NCI-H1092 treated with DMSO at 0.1 percent for 48 hours (cell line): ENCODE measurements around the gene NELL1.
"Not testable (repeated sequence)": the region's sequence is repeated elsewhere in the genome, so short reads cannot be mapped to it uniquely, and the experiment has no call there.

Source experiments
- DNase-seq: peaks from one replicate; lab custom pipeline; 2025; lab: John Stamatoyannopoulos, UW

The NELL1 gene

DNA sequence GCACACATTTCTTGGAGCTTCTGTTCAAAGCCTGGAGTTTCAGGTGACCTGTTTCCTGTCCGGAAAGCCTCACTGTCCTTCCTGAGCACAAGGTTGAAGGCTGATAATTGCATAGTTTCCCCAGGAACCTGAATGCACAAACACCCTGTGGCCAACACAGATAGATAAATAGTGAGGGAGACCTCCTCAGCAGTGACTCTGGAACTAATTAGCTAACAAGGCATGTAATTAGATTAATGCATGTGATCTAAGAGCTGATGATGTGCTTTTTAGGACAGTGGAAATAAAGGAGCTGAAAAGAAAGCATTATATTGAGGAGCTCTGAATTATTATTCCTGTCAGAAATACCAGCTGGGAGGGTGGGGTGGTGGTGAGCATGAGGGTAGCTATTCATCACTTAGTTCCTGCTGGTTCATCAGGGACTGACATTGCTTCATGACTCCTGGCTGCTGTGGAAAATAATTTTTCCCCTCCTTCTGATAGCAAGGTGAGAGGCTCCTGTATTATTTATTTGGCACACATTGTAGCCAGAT lies 101.1 kb downstream of the NELL1 start:
- DNase-seq, result no peak

DNA sequence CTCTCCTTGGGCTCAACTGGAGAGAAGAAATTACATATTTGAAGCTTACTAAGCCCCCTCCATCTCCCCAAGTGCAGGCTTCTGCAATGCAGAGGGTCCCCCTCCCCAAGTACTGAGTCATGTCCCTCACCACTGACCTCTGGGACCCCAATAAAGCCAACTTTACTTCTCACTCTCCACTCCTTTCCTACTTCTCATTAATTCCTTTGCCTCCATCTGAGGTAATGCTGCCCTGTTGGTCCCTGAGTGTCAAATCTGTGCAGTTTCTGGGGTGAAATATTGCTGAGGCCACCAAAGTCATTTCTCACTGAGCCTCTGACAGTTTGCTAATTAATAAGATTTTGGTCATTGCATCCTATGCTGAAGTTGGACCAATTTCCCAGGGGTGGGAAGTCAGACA lies 101.6 kb downstream of the NELL1 start:
- no peak for DNase-seq

DNA sequence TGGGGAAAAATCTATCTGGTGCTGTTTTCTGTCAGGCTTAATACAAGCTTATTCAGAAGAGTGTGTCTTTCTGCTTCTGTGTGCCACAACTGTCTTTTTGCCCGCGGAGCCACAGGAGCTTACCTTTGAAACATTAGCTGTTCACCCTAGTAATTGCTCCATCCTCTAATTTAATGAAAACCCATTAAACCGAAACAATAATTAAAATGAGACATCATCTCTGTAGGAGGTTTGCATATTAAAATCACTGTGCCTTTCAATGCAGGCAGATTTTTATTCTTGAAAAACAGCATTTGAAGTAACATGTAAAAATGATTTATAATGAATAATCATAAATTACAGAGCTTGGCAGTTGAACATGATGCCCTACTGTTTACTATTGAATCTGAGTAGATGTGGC lies 102.3 kb downstream of the NELL1 start:
- no peak for DNase-seq

DNA sequence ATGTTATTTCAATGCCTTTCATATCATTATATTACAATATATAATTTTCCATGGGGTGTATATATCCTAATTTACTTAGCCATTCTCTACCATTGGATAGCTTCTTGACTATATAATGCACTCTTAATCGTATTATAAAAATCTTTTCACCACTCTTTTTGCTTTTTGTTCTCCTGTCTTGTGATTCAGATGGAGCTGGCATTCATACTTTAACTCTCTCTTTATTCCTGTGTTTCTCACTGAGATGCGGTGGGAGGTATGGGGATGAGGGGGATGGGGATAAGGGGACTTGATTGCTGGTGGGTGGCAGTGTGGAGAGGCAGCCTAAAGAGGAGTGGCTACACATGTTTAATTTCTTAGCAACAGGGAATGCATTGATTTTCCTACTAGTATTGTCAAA lies 105.9 kb downstream of the NELL1 start:
- DNase-seq, result no peak

DNA sequence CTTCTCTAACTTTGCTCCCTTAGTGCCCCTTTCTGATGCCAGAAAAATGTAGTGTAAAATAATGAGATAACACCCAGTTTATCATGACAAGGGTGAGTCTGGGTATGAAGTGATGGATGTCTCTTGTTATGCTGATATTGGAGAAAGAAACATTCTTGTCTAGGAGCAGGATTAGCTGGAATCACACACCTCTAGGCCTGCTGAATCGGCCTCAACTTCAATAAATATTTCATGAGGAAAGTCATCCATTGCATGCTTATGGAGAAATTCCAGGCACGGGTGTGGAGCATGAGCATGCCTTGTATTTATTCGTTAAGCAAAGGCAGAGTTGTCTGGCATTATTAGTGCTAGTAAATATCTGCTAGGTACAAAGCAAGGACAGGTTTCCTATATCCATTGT lies 113.4 kb downstream of the NELL1 start:
- DNase-seq, result no peak

DNA sequence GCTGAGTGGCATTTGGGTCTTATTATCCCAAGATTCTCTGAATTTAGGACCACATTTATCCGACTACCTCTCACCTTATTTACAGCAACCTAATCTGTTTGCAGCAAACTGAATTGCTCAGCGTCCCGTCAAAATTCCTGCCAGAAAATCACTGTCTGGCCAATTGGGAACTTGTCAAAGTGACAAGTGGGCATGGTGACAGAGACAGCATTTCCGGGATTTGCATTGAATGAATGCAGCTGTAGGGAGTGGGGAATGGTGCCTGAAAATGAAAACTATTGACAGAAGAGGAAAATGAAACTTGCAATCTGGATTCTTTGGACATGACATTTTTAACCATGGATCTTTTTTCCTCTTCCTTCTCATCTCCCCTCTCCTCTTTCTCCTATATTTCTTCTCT lies 113.8 kb downstream of the NELL1 start:
- no peak for DNase-seq

DNA sequence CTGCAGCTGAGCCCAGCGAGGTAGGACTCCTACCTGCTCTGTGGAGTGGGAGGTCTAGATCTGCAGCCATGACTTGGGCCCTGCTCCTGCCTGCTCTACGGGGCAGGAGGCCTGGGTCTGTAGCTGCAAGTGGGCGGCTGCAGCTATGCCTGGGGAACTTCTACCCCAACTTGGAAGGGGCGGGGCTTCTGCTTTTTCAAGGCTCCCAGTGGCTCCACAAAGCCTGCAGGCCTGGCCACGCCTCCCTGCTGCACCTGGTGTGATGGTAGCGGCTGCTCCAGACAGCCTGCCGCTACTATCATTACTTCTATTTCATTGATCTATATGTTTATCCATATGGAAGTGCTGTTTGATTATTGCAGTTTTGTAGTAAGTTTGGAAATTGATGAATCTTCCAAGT lies 121.2 kb downstream of the NELL1 start:
- DNase-seq, result no peak

DNA sequence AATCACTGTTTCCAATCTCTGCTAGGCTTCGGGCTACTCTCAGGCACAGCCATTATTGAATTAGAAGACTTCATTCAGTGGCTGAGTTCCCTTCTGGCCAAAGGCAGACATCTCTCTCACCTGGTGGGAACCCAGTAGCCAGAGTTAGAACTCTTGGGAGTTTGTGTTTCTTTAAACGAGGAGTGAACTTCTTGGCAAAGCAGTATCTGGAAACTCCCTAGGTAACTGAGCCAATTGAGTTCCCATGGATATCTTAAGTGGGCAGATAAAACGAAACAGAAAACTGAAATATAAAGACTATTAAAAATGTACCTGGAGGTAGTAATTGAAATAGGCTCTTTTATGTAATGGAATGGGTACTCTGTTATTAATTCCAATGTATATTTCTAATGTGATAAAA lies 125.6 kb downstream of the NELL1 start:
- DNase-seq, result no peak

DNA sequence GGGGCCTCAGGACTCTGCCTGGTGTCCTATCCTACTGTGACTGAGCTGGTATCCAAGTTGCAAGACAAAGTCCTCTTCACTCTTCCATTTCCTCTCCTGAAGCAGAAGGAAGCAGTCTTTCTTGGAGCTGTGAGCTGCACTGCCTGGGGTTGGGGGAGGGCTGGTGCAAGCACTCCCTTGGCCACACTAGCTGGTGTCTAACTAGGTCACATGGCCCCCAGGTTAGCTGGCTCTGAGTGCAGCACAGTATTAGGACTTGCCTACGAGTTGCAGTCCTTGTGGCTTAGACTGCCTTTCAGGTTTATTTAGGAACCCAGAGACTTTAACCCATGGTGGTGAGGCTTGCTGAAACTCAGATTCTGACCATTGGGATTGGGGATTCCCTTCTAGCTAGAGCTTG lies 138.9 kb downstream of the NELL1 start:
- no peak for DNase-seq

DNA sequence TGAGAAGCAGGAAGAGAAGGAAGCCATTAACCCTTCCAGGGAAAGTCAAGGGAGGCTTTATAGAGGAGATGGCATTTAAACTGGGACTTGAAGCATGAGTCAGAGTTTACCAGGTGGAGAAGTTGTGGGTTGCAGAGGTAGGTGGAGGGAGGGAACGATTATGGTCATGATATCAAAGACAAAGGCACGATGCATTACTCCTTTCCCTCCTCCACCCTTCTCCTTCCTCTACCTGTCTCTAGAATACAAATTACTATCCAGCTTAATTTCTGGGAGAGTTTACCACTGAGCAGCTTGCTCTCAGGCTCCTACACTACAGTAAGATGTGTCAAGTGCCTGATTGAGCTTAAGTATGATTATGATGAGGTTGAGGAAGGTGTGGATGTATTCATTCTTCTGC lies 151.7 kb downstream of the NELL1 start:
- DNase-seq, result no peak

DNA sequence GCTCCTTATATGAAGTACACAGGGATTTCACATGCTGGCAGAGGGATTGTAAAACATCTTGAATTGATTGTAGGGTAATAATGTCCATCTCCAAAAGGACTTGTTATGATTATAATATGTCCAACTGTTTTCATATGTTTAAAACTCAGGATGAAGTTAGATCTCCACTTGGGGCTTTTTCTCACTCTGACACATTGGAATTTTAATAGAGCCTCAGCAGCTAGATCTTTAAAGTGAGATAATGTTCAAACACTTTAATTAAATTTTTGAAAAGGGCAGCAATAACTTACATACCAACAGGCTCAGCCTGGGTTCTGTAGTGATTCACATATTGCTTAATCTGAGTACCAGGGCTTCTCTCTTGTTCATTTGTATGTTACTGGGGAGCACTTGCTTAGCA lies 152.1 kb downstream of the NELL1 start:
- DNase-seq, result no peak

DNA sequence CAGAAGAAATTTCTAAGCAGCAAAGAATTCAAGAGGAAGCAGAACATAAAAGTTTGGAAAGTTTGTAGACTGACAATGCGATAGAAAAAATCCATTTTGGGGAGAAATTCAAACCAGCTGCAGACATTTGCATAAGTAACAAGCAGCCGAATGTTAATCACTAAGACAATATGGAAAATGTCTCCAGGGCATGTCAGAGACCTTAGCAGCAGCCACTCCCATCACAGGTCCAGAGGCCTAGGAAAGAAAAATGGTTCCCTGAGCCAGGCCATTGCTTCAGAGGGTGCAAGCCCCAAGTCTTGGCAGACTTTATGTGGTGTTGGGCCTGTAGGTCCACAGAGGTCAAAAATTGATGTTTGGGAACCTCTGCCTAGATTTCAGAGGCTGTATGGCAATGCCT lies 155.4 kb downstream of the NELL1 start:
- no peak for DNase-seq

DNA sequence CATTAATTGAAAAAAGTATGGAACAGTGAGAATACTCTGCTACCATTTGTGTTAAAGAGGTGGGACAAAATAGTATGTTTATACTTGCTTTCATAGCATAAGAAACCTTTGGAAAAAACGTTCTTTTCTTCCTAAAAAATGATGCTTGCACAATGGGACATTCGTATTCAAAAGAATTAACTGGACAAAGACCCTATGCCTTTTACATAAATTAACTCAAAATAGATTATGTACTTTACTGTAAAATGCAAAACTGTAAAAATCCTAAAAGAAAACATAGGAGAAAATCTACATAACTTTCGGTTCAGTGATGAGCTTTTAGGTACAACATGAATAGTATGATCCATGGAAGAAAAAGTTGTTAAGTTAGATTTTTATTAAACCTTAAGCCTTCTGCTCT lies 166.2 kb downstream of the NELL1 start:
- no peak for DNase-seq

DNA sequence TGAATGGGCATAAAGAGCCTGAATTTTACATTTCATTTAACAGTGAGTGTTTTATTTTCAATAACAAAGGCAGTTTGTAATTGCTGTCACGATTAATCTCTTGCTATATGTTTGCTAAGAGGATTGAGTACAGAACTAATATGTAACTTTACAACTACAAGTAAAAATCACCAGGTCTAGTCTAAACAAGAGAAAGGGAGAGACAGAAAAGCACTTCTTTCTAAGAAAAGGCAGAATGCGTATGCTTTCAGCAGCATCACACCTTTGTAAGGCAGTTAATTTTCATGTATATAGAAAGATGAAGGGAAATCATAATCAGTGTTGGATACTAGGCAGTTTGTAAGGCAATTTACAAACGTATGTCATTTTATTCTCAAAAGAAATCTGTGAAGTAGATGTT lies 169.8 kb downstream of the NELL1 start:
- DNase-seq, result peak; percentile 27

DNA sequence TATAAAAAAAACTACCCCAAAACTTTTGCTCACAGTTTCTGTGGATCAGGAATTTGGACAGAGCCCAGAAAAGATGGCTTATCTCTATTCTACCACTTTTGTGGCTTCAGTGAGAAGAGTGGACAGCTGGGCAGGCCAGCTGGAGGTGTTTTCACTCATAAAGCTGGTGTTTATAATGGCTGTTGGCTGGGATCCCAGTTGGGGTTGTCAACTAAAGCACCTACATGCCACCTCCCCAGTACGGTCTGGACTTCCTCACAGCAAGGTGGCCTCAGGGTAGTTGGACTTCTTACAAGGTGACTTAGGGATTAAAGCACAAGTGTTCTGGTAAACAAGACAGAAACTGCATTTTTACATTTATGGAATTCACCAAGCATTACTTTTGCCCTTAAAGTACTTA lies 171.0 kb downstream of the NELL1 start:
- peak; percentile 84 for DNase-seq

DNA sequence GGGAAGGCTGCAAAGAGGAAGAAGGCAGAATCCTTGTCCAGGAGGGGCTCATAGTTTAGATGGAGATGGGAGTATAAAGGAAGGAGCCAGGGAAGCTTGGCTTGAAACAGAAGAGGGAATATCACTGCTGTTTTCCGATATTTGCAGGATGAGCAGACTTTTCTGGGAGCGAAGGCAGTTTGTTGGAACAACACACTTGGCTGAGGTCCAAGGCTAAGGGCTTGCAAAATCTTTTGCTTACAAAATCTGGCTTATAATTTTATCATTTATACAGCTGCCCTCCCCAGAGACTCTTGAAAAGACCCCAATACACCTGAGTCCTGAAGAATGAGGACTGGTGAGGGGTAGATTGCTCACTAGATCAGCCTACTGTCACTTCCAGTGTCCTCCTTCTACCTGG lies 174.8 kb downstream of the NELL1 start:
- DNase-seq, result no peak

DNA sequence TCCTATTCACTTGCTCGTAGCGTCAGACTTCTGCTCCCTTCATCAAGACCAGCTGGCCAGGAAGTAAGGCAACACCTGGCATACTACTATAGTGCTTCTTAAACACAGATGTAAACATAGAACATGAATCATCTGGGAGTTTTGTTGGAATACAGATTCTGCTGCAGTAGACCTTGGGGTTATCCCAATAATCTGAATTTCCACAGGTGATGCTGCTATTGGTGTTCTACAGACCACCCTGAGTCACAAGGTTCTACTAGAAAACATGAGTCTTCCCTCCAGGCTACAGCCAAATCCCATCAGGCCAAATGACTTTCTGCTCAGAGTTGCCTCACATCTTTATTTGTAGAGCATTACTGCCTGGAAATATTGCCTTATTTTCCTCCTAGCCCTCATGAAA lies 175.2 kb downstream of the NELL1 start:
- peak; percentile 67 for DNase-seq

DNA sequence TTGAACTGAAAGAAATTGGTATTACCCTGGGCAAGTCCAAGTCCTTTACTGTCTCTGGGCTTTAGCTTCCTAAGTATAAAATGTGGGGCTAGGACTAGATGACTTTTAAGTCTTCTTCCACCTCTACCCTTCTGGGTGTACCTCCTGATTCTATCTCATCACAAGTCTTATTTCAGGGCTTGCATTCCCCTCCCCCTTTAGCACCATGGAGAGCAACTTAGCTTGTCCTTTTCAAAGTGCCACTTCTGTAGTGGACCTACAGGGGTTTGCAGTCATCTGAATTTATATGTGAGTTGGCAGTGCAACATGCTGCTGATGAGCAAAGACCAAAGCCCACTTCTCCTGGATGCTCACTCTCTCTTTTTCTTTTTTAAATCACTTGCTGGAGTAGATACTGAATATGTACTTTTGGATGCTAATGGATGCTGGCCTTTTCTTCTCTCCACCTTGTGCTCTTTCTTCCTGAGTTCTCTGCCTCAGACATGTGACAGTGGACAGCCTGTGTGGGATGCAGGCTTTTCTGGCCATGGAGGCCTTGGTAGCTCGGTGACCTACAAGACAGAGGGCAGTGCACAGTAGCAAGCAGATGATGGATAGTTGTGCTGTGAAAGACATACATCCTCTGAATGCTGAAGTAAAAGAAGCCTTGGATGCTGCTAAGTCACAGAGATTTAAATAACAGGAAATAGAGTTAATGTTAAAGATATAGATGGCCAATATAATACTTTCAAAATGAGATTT lies 185.0 kb downstream of the NELL1 start:
- no peak for DNase-seq

DNA sequence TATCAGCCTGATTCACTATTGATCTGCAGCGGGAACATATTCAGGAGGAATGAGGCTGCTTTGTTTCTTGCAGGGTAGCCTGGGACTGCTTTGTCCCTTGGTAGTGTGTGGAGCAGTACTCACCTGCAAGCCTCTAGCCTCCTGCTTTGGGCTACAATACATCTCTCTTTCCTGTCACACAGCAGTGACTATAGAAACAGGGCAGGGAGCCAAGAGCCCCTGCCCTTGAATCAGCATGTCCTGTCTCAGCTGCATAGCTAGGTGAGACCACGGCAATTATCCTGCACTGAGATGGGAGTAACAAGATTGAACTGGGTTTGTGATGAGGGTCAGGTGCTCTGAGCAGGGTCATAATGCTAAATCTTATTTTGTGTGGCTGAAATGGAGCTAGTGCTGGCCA lies 191.9 kb downstream of the NELL1 start:
- DNase-seq, result peak; percentile 70

DNA sequence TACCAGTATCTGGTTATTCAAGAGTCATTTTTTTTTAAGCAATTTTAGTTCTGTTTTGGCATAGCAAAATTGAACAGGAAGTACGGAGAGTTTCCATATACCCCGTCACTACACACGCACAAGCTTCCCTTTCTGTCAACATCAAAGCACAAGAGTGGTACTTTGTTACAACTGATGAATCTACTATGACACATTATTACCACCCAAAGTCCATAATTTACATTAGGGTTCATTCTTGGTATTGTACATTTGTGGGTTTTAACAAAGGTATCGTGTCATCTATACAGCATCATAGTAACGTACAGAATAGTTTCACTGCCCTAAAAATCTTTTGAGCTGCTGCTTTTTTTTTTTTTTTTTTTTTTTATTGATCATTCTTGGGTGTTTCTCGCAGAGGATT lies 192.9 kb downstream of the NELL1 start:
- not testable (repeated sequence) for DNase-seq

DNA sequence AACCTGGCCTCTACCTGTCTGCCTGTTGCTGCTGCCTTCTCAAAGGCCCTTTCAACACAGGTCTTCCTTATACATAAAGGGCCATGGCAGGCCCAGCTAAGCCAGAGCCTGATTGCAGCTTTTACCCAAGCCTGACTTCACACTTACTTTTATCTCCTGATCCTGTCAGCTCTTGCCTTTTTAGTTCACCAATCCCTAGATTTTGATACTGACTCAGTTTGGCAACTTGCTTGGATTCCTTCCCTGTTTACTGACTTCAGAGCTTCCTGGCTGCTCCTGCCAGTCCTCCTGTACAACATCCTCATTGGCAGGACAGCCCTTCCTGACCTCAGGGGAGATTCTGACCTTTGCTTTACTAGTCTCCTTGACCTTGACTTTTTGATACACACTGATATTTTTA lies 195.2 kb downstream of the NELL1 start:
- no peak for DNase-seq

DNA sequence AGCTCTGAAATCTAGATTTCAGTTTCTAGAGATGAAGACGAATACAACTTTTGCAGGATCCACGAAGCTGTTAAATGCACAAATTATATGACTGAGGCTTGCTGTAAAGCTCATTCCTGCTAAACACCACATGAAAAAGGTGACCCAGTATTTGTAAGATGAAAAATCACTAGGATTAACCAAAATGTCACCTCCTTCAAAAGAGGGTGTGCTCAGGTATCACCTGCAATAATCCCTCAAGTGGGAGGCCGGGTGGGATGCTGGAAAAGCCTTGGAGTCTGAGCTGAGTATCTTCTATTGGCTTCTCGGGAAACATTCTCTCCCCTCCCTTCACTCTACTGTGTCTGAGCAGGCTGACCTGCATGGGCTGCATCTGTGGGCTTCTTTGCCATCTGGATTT lies 195.8 kb downstream of the NELL1 start:
- no peak for DNase-seq

DNA sequence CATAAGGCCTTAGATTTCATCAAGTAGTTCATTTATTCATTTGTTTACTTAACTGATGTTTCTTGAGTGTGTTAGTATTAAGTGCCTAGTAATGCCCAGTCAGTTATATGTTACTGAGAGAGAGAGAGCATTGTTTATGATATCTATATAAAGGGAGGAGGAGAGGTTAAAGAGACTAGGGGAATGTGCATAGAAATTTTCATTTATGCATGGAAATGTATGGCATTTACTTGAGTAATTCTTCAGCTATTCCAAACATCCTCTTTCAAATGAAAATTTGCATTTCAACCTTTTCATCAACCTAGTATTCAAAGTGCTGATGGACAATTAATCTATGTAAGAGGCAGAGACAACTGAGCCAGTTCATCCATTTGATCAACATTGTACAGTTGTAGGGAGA lies 199.7 kb downstream of the NELL1 start:
- no peak for DNase-seq

DNA sequence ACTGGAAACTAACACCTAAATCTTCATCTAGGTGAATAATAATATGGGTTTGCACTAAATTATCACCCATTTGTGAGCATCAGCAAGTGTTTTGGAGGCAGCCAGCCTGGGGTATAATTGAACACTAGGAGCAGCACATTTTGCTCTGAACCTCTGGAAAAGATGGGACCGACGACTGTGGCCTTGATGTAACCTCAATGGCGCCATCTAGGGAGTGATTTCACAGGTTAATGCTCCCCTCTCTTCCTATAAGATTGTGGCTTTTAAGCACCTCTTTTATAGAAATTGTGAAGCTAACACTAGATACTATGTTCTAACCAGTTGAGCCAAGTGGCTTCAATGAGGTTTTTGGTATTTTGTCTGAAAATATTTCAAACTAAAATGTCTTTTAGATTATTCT lies 203.7 kb downstream of the NELL1 start:
- DNase-seq, result peak; percentile 86
